Erythroblast (primary cell): Measurements from ENCODE around the gene CLSTN2.

Source experiments
- GATA1 ChIP-seq: IDR thresholded peaks from 2 replicates; pipeline ENCODE4 v1.6.1; 2011; ENCODE audit warnings: low read depth, mild to moderate bottlenecking, control low read depth, low read length, moderate library complexity
- POLR2A ChIP-seq: IDR thresholded peaks from 2 replicates; pipeline ENCODE4 v1.6.1; 2011; ENCODE audit warnings: mild to moderate bottlenecking, low read length

DNA sequence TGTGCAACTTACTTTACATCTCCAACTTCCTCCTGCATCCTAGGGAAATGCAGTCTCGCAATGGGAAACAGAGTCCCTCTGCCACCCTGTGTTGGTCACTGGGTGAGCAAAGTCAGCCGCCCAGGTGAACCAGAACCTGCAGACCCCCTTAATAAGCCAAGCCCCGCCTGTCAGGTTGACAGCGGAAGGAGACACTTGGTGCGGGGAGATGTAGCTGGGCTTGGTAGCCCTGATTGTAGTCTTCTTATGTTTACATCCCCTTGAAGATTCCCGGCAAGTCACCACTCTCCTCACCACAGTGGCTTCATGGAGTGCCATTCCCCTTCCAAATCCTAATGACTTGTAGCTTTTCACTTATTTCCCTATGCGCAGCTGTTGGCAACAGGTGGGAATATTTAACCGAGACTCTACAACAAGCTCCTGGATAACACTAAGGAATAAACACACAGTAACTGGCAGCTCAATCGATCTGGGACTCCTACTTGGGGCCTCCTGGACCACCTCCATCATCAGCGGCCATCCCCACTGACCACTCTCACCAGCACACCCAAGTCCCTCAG lies 17.7 kb upstream of the CLSTN2 start:
- TF ChIP-seq POLR2A (no peak), GATA1 (no peak)
